DOHH2 (cell line): ENCODE results near the gene PPM1F.

Source experiments
- H3F3A ChIP-seq: fragments of 200-600 bp; sonication (generic), shearing (Covaris generic); 2 replicates; pipeline ENCODE4 v1.6.0; 2016; ENCODE audit warnings: antibody characterized with exemption, mild to moderate bottlenecking; ENCODE audit not compliant: control insufficient read depth, insufficient read depth
- H3K27ac ChIP-seq: fragments of 200-600 bp; sonication (generic); 2 replicates; pipeline ENCODE4 v1.5.1; 2014; ENCODE audit warnings: low read depth, mild to moderate bottlenecking, low read length, moderate library complexity
- H3K27me3 ChIP-seq: fragments of 200-600 bp; sonication (generic); 2 replicates; pipeline ENCODE4 v1.6.1; 2014; ENCODE audit warnings: mild to moderate bottlenecking, low read length, mixed read lengths; ENCODE audit not compliant: control insufficient read depth
- H3K36me3 ChIP-seq: fragments of 200-600 bp; sonication (generic); 2 replicates; pipeline ENCODE4 v1.6.1; 2014; ENCODE audit warnings: mild to moderate bottlenecking, low read length, moderate library complexity, mixed read lengths; ENCODE audit not compliant: control insufficient read depth
- H3K4me1 ChIP-seq: fragments of 200-600 bp; sonication (generic); 2 replicates; pipeline ENCODE4 v1.6.1; 2014; ENCODE audit warnings: mild to moderate bottlenecking, low read length, mixed read lengths; ENCODE audit not compliant: control insufficient read depth
- H3K4me2 ChIP-seq: fragments of 200-600 bp; sonication (generic); 2 replicates; pipeline ENCODE4 v1.6.0; 2014; ENCODE audit warnings: mild to moderate bottlenecking, low read length, moderate library complexity
- H3K4me3 ChIP-seq: fragments of 200-600 bp; sonication (generic); 2 replicates; pipeline ENCODE4 v1.5.1; 2014; ENCODE audit warnings: mild to moderate bottlenecking, low read length, mixed read lengths
- H3K79me2 ChIP-seq: fragments of 200-600 bp; sonication (generic); 2 replicates; pipeline ENCODE4 v1.6.1; 2014; ENCODE audit warnings: mild to moderate bottlenecking, low read length, mixed read lengths; ENCODE audit not compliant: control insufficient read depth
- H3K9me2 ChIP-seq: fragments of 200-600 bp; sonication (generic); replicated peaks from 2 replicates; pipeline ENCODE4 v1.6.1; 2014; ENCODE audit warnings: mild to moderate bottlenecking, low read length, mixed read lengths; ENCODE audit not compliant: control insufficient read depth
- H3K9me3 ChIP-seq: fragments of 200-600 bp; sonication (generic); 2 replicates; pipeline ENCODE4 v1.6.1; 2014; ENCODE audit warnings: antibody characterized with exemption, low read length, mixed read lengths; ENCODE audit not compliant: control insufficient read depth, insufficient read depth
- H4K20me1 ChIP-seq: fragments of 200-600 bp; sonication (generic); 2 replicates; pipeline ENCODE4 v1.6.0; 2014; ENCODE audit warnings: low read depth, mild to moderate bottlenecking, antibody characterized with exemption, low read length, moderate library complexity; ENCODE audit not compliant: control insufficient read depth, insufficient read depth
- CTCF ChIP-seq: fragments of 200-600 bp; sonication (generic); IDR thresholded peaks from one replicate; pipeline ENCODE4 v1.5.1; 2014; ENCODE audit warnings: antibody characterized with exemption, mild to moderate bottlenecking, low read depth, low read length; ENCODE audit not compliant: poor library complexity, severe bottlenecking
- EZH2phosphoT487 ChIP-seq: fragments of 200-600 bp; sonication (generic); IDR thresholded peaks from 2 replicates; pipeline ENCODE4 v1.6.1; 2017; ENCODE audit warnings: borderline replicate concordance, mild to moderate bottlenecking, antibody characterized with exemption, low read length, moderate library complexity, mixed read lengths

PPM1F gene

GRCh38 chr22:21967693-21968271 is 15.1 kb upstream of the PPM1F start:
- TF ChIP-seq EZH2phosphoT487 (no peak), CTCF (no peak)
- Histone ChIP-seq H3K4me1 (no peaks in the 10 kb centered on the region), H3K9me2 (no peaks in the 10 kb centered on the region), H3K4me2 (no peak overlapping the region), H3K79me2 (peaks cover 4% of the 10 kb centered on the region; the same call in 1 of the 2 replicates), H3K27me3 (no peaks in the 10 kb centered on the region), H3K36me3 (peaks cover 87% of the 10 kb centered on the region), H4K20me1 (no peaks in the 10 kb centered on the region), H3F3A (no peaks in the 10 kb centered on the region; the same call in 1 of the 2 replicates), H3K27ac (no peak overlapping the region), H3K9me3 (no peaks in the 10 kb centered on the region), H3K4me3 (no peak overlapping the region)

GRCh38 chr22:21966643-21967516 is 14.2 kb upstream of the PPM1F start:
- Histone ChIP-seq H3K27me3 (no peaks in the 10 kb centered on the region), H4K20me1 (no peaks in the 10 kb centered on the region), H3K36me3 (peaks cover 87% of the 10 kb centered on the region), H3K27ac (no peak overlapping the region), H3K4me2 (no peak overlapping the region), H3K4me1 (no peaks in the 10 kb centered on the region), H3K9me3 (no peaks in the 10 kb centered on the region), H3K4me3 (no peak overlapping the region), H3F3A (no peaks in the 10 kb centered on the region), H3K79me2 (peaks cover 3% of the 10 kb centered on the region; the same call in 1 of the 2 replicates), H3K9me2 (no peaks in the 10 kb centered on the region)
- TF ChIP-seq EZH2phosphoT487 (no peak), CTCF (no peak)

GRCh38 chr22:21965762-21966288 is 13.2 kb upstream of the PPM1F start:
- Histone ChIP-seq H3K27ac (no peak overlapping the region), H3K4me3 (no peak overlapping the region), H3K79me2 (no peaks in the 10 kb centered on the region), H3K4me2 (no peak overlapping the region), H3K27me3 (no peaks in the 10 kb centered on the region), H4K20me1 (no peaks in the 10 kb centered on the region), H3F3A (no peaks in the 10 kb centered on the region), H3K4me1 (no peaks in the 10 kb centered on the region), H3K36me3 (peaks cover 87% of the 10 kb centered on the region), H3K9me3 (no peaks in the 10 kb centered on the region), H3K9me2 (no peaks in the 10 kb centered on the region)
- TF ChIP-seq EZH2phosphoT487, result no peak
- TF ChIP-seq CTCF, result no peak
